ENCODE measurements around the gene SLC34A1. TPM values are rescaled to one million over a fixed set of nuclear protein-coding genes. Genes with fewer than 3 reads are reported as not detected.

Gene SLC34A1
- total and polyA plus RNA-seq, 2 donors (not counting 1 experiment from before 2014, with no cell fraction given): 0.06 TPM; not detected in 1

DNA sequence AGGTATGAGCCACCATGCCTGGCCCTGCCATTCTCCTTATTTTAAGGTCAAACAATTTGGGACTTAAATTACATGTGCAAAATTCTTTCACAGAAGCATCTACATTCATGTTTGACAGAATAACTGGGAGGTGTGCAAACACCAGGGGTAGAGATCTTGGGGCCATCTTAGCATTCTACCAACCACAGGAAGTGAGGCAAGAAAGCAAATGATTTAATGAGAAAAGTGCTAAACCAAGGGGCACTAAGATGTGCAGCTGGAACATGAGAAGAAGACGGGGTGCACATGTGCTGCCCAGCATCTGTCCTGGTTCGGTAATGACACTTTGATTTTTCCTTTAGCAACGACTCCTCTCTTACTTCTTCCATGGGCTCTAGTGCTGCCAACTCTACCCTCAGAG lies 26.3 kb downstream of the SLC34A1 start:
- Histone ChIP-seq H3K4me3 (ENCODE audit: control extremely low read depth in 1 of 5, extremely low read depth in 1 of 5, insufficient read depth in 1 of 5, low read depth in 2 of 5, low read length in 4 of 5) (no peak overlapping the region), H3K36me3 (replicated peaks in 1 of 2; ENCODE audit: control extremely low read depth in 1 of 2, control insufficient read depth in 1 of 2, extremely low read depth in 1 of 2, insufficient read depth in 2 of 2, low read length in 1 of 2) (no peaks in the 10 kb centered on the region), H3K27me3 (replicated peaks in 1 of 4; ENCODE audit: control extremely low read depth in 1 of 4, control insufficient read depth in 3 of 4, insufficient read depth in 4 of 4, low read length in 3 of 4) (no peaks in the 10 kb centered on the region), H3K9ac (ENCODE audit: low read length) (no peak overlapping the region), H3K4me1 (ENCODE audit: control insufficient read depth in 2 of 2, insufficient read depth in 2 of 2, low read length in 2 of 2) (peaks cover 10 to 23% of the 10 kb centered on the region in 2 donors), H2AFZ (ENCODE audit: insufficient read depth, low read depth, low read length, poor library complexity, severe bottlenecking) (no peak overlapping the region), H3K9me3 (ENCODE audit: control extremely low read depth in 1 of 3, control insufficient read depth in 2 of 3, insufficient read depth in 1 of 3, low read length in 2 of 3) (no peaks in the 10 kb centered on the region), H4K20me1 (ENCODE audit: control insufficient read depth, insufficient read depth, low read length, poor library complexity, severe bottlenecking) (no peaks in the 10 kb centered on the region), H3K27ac (ENCODE audit: low read length in 2 of 2) (no peak overlapping the region), H3K79me2 (ENCODE audit: control insufficient read depth, insufficient read depth, low read length) (no peaks in the 10 kb centered on the region), H3K4me2 (replicated peaks; ENCODE audit: low read depth, low read length, poor library complexity, severe bottlenecking) (no peak overlapping the region)
- POLR2A ChIA-PET: no interaction called here
- peaks cover 17% of the 10 kb centered on the region for H3K4me1 Mint-ChIP-seq
- intact Hi-C loops (cut with micrococcal nuclease): no loop called here
- TF ChIP-seq, protein P1, sequence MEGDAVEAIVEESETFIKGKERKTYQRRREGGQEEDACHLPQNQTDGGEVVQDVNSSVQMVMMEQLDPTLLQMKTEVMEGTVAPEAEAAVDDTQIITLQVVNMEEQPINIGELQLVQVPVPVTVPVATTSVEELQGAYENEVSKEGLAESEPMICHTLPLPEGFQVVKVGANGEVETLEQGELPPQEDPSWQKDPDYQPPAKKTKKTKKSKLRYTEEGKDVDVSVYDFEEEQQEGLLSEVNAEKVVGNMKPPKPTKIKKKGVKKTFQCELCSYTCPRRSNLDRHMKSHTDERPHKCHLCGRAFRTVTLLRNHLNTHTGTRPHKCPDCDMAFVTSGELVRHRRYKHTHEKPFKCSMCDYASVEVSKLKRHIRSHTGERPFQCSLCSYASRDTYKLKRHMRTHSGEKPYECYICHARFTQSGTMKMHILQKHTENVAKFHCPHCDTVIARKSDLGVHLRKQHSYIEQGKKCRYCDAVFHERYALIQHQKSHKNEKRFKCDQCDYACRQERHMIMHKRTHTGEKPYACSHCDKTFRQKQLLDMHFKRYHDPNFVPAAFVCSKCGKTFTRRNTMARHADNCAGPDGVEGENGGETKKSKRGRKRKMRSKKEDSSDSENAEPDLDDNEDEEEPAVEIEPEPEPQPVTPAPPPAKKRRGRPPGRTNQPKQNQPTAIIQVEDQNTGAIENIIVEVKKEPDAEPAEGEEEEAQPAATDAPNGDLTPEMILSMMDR (IDR thresholded peaks at IDR 0.05): no peak
- no peak for TF ChIP-seq EZH2 (IDR thresholded peaks at IDR 0.05; ENCODE audit: borderline replicate concordance, insufficient read depth, low read depth, low read length, poor library complexity, severe bottlenecking)
- ATAC-seq (ENCODE audit: low read depth) (no peak), DNase-seq (no peak)
- H3K9me3 Mint-ChIP-seq (ENCODE audit: insufficient read depth): no peaks in the 10 kb centered on the region
- CTCF ChIA-PET: interaction anchor here (1.1 to 12.7 kb wide), 2 partner anchors 20 to 38 kb away, joined by 4 to 628 read pairs; partner anchors contain the start of gene PRR7
- WGBS (ENCODE audit: insufficient coverage): 37% methylated on average over 2 of the region's 3 CpGs
- H3K4me3 Mint-ChIP-seq: no peak overlapping the region
- no peak overlapping the region for H3K27ac Mint-ChIP-seq
- H3K27me3 Mint-ChIP-seq: no peaks in the 10 kb centered on the region

DNA sequence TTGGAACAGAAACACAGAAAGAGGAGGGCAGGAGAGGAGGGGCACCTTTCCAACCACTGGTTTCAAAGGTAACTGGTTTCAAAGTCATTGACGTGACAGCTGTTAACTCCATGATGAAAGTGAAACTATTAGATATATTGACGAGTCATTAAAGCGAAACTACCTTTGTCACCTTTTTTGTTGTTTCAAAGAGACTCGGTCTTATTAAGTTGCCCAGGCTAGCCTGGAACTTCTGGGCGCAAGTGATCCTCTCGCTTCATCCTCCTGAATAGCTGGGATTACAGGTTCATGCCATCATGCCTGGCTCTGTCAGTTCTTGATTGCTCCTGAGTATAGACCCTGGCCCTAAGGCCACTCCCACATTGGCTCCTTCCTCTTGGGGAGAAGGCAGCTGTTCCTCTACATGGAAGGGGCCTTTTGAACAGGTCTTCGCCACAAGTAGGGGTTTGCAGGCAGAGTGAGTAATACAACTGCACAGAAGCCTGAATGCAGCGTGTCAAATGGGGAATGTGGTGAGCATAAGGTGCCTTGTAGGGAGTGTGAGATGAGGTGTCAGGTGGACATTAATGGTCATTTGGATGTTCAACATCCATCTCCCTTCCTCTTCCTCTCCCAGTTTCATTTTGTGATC lies 28.5 kb downstream of the SLC34A1 start:
- no peak overlapping the region for H3K4me3 Mint-ChIP-seq
- peak; percentile 53 for DNase-seq
- peaks cover 7% of the 10 kb centered on the region for H3K4me1 Mint-ChIP-seq
- H2AFZ ChIP-seq (ENCODE audit: insufficient read depth, low read depth, low read length, poor library complexity, severe bottlenecking): no peak overlapping the region
- no peaks in the 10 kb centered on the region for H3K27me3 Mint-ChIP-seq
- peak overlapping the region; percentile 43 for H3K27ac Mint-ChIP-seq
- no peaks in the 10 kb centered on the region for H3K79me2 ChIP-seq (ENCODE audit: control insufficient read depth, insufficient read depth, low read length)
- ChIA-PET POLR2A (no interaction called here), CTCF (interaction anchor here (0.6 to 1.3 kb wide), 4 partner anchors 8 to 832 kb away, joined by 3 to 5 read pairs (median 4); no protein-coding TSS in a partner anchor)
- H4K20me1 ChIP-seq (ENCODE audit: control insufficient read depth, insufficient read depth, low read length, poor library complexity, severe bottlenecking): no peaks in the 10 kb centered on the region
- peaks cover 0 to 10% of the 10 kb centered on the region in 2 donors for H3K4me1 ChIP-seq (ENCODE audit: control insufficient read depth in 2 of 2, insufficient read depth in 2 of 2, low read length in 2 of 2)
- no peak overlapping the region for H3K4me3 ChIP-seq (ENCODE audit: control extremely low read depth in 1 of 5, extremely low read depth in 1 of 5, insufficient read depth in 1 of 5, low read depth in 2 of 5, low read length in 4 of 5)
- intact Hi-C loops (cut with micrococcal nuclease): no loop called here
- WGBS (ENCODE audit: insufficient coverage): 80% methylated on average over 4 of the region's 8 CpGs
- H3K9me3 ChIP-seq (ENCODE audit: control extremely low read depth in 1 of 3, control insufficient read depth in 2 of 3, insufficient read depth in 1 of 3, low read length in 2 of 3): no peaks in the 10 kb centered on the region
- no peaks in the 10 kb centered on the region for H3K27me3 ChIP-seq (replicated peaks in 1 of 4; ENCODE audit: control extremely low read depth in 1 of 4, control insufficient read depth in 3 of 4, insufficient read depth in 4 of 4, low read length in 3 of 4)
- TF ChIP-seq EZH2 (IDR thresholded peaks at IDR 0.05; ENCODE audit: borderline replicate concordance, insufficient read depth, low read depth, low read length, poor library complexity, severe bottlenecking): no peak
- TF ChIP-seq, protein P1 (IDR thresholded peaks at IDR 0.05): no peak
- H3K9me3 Mint-ChIP-seq (ENCODE audit: insufficient read depth): no peaks in the 10 kb centered on the region
- H3K36me3 ChIP-seq (replicated peaks in 1 of 2; ENCODE audit: control extremely low read depth in 1 of 2, control insufficient read depth in 1 of 2, extremely low read depth in 1 of 2, insufficient read depth in 2 of 2, low read length in 1 of 2): no peaks in the 10 kb centered on the region
- ATAC-seq (ENCODE audit: low read depth): peak; percentile 31
- no peak overlapping the region for H3K27ac ChIP-seq (ENCODE audit: low read length in 2 of 2)
- no peak overlapping the region for H3K9ac ChIP-seq (ENCODE audit: low read length)
- H3K4me2 ChIP-seq (replicated peaks; ENCODE audit: low read depth, low read length, poor library complexity, severe bottlenecking): peak overlapping the region; percentile 11
